CD4-positive, alpha-beta memory T cell (primary cell): ENCODE results near the gene CRABP2. TPM values are rescaled to one million over a fixed set of nuclear protein-coding genes. Genes with fewer than 3 reads are reported as not detected.

ENCODE experiments used
- CTCF ChIA-PET: fragments of 350-600 bp; sonication (Branson Sonifier 250); formaldehyde crosslinking; loops from one replicate; lab custom pipeline; 2021; ENCODE audit warnings: inconsistent platforms; ENCODE audit not compliant: partially characterized antibody; lab: Charles Lee
- POLR2A ChIA-PET: fragments of 350-600 bp; sonication (Branson Sonifier 250); formaldehyde crosslinking; loops from one replicate; lab custom pipeline; 2021; ENCODE audit not compliant: partially characterized antibody; lab: Charles Lee
- DNase-seq, 5 donors: peaks; one replicate each; pipeline versions ENCODE4 v3.0.0 to v3.0.0-alpha.2; 2020 to 2022; ENCODE audit warnings: mixed read lengths in 1 of 5
- H3K27ac ChIP-seq: one replicate; pipeline ENCODE4 v1.7.0; 2013; ENCODE audit warnings: low read depth, low read length
- H3K27me3 ChIP-seq: 2 replicates; pipeline ENCODE4 v1.7.0; 2013; ENCODE audit warnings: mild to moderate bottlenecking, low read length, moderate library complexity; ENCODE audit not compliant: insufficient read depth
- H3K36me3 ChIP-seq: 2 replicates; pipeline ENCODE4 v1.7.0; 2013; ENCODE audit warnings: mild to moderate bottlenecking, low read length, moderate library complexity; ENCODE audit not compliant: insufficient read depth
- H3K4me1 ChIP-seq: 2 replicates; pipeline ENCODE4 v1.7.0; 2013; ENCODE audit warnings: mild to moderate bottlenecking, low read length, moderate library complexity; ENCODE audit not compliant: insufficient read depth
- H3K4me3 ChIP-seq, 2 donors: one replicate each; pipeline ENCODE4 v1.7.0; 2013; ENCODE audit warnings: low read length in 2 of 2, mild to moderate bottlenecking in 1 of 2
- H3K9me3 ChIP-seq, 2 donors: one replicate each; pipeline ENCODE4 v1.7.0; 2013; ENCODE audit warnings: low read length in 2 of 2, control low read depth in 1 of 2; ENCODE audit not compliant: control insufficient read depth in 1 of 2
- H3K27ac Mint-ChIP-seq, 7 donors: one replicate each; pipeline ENCODE4 v1.8.0; 2020 to 2021; ENCODE audit warnings: mixed read lengths in 7 of 7, mild to moderate bottlenecking in 6 of 7, inconsistent platforms in 3 of 7, moderate library complexity in 3 of 7
- H3K27me3 Mint-ChIP-seq, 2 donors: one replicate each; pipeline ENCODE4 v1.8.0; 2020 to 2021; ENCODE audit warnings: mixed read lengths in 2 of 2
- H3K36me3 Mint-ChIP-seq, 2 donors: one replicate each; pipeline ENCODE4 v1.8.0; 2020 to 2021; ENCODE audit warnings: mixed read lengths in 2 of 2, inconsistent platforms in 1 of 2, mild to moderate bottlenecking in 1 of 2
- H3K4me1 Mint-ChIP-seq, 4 donors: one replicate each; pipeline ENCODE4 v1.8.0; 2020 to 2021; ENCODE audit warnings: mixed read lengths in 4 of 4, mild to moderate bottlenecking in 1 of 4
- H3K4me3 Mint-ChIP-seq, 8 donors: one replicate each; pipeline ENCODE4 v1.8.0; 2020 to 2021; ENCODE audit warnings: mixed read lengths in 8 of 8, mild to moderate bottlenecking in 7 of 8, moderate library complexity in 6 of 8, inconsistent platforms in 3 of 8
- H3K9me3 Mint-ChIP-seq, 8 donors: one replicate each; pipeline ENCODE4 v1.8.0; 2020 to 2021; ENCODE audit warnings: mixed read lengths in 8 of 8, mild to moderate bottlenecking in 5 of 8, inconsistent platforms in 3 of 8, moderate library complexity in 1 of 8
- intact Hi-C: fragments of 100-400 bp; cut with micrococcal nuclease; formaldehyde crosslinking; loops from one replicate; pipeline ENCODE4 v1.15.1; 2023
- polyA plus RNA-seq, 2 donors: library from polyadenylated mRNA; unstranded; fragments of 300-500 nt; fragmentation: Illumina TruSeq; gene quantifications; one replicate each; pipeline ENCODE4 v1.2.3, GENCODE V29; 2021
- total RNA-seq, 2 experiments: library from RNA; stranded (reverse); gene quantifications; one replicate each; pipeline ENCODE4 v1.2.3, GENCODE V29; 2021

The CRABP2 gene
- total and polyA plus RNA-seq, 4 experiments from 2014 or later: 0.21 to 0.61 (median 0.55) TPM; not detected in 1

DNA sequence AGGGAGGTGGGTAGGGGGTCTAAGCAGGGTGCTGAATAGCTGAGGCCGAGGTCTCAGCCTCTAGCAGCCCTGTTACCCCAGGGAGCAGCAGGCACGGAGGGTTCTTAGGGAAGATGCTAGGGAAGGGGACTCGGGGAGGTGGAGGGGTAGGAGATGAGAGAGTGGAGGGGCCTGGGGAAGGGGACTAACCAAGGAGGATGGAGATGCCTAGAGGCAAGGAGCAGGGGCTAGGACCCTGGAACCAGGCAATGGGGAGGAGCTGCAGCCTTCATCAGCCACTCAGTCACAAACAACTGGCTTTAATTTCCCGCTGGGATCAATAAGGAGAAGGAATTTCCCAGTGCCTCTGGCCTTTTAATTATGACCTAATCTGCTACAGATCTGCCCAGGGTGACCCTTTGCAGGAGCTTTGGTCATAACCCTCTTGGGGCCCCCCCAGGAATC, 2.9 kb upstream of the CRABP2 start:
- Histone ChIP-seq H3K4me3 (no peak overlapping the region), H3K27ac (no peak overlapping the region), H3K27me3 (peaks cover 6% of the 10 kb centered on the region), H3K9me3 (no peaks in the 10 kb centered on the region), H3K4me1 (peaks cover 32% of the 10 kb centered on the region), H3K36me3 (no peaks in the 10 kb centered on the region)
- ChIA-PET POLR2A (interaction anchor here (0.6 to 4.2 kb wide), 4 partner anchors 13 to 33 kb away, joined by 3 to 35 read pairs (median 13); partner anchors contain the start of genes ISG20L2 and METTL25B), CTCF (interaction anchor here (2.3 to 12.1 kb wide), 3 partner anchors 19 to 81 kb away, joined by 8 to 187 read pairs (median 63); partner anchors contain the start of genes ISG20L2 and METTL25B)
- Mint-ChIP-seq H3K27me3 (peaks cover 4 to 6% of the 10 kb centered on the region in 2 donors), H3K36me3 (peaks cover 0 to 4% of the 10 kb centered on the region in 2 donors), H3K4me1 (peaks cover 8 to 47% (median 24%) of the 10 kb centered on the region in 4 donors), H3K9me3 (no peaks in the 10 kb centered on the region), H3K27ac (peak overlapping the region in 5 of 7 donors; percentile 13 to 72 (median 48)), H3K4me3 (peak overlapping the region in 2 of 8 donors; percentile 12 to 49)
- intact Hi-C loops: loop anchor here (10.0 kb wide), 1 partner anchor 83 kb away; no protein-coding TSS in a partner anchor
- DNase-seq: no peak

DNA sequence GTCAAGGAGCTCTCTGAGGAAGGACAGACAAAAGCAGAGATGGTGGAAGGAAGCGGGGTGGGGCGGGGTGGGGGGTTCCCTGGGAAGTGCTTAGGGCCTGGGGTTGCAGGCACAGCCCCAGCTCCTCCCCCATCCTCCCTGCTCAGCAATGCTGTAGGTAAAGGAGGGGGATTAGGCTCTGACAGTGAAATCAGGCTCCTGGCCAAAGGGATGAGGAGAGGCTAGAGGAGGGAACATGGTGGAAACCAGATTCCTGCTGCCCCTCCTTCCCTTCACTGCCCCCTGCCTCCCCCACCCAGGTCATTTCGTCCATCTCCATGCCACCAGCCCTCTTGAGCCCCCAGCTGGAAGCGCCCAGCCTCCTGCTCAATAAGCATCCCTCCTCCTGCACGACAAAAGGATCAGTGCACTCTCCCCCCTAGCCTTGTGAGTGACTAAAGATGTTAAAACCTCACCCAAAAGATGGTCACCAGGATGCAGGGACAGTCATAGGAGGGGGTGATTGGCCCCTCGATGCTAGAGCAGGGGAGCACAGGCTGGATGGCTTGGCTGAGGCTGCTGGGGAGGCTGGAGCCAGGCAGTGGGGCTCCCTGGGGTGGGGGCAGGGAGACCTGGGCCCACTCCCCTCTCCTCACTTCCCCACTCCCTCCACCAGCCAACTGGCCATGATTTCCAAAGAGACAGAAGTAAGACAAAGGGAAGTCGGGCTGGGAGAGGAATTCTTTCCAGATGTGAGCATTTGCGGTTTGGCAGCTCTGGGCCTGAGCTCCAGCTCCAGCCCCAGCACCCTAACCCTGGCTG, 2.2 kb upstream of the CRABP2 start:
- H3K27me3 Mint-ChIP-seq: peaks cover 6 to 9% of the 10 kb centered on the region in 2 donors
- H3K4me1 Mint-ChIP-seq: peaks cover 8 to 47% (median 24%) of the 10 kb centered on the region in 4 donors
- H3K9me3 Mint-ChIP-seq: no peaks in the 10 kb centered on the region
- peaks cover 6% of the 10 kb centered on the region for H3K27me3 ChIP-seq
- H3K36me3 ChIP-seq: no peaks in the 10 kb centered on the region
- H3K27ac ChIP-seq: no peak overlapping the region
- ChIA-PET CTCF (interaction anchor here (1.4 to 12.1 kb wide), 9 partner anchors 8 to 322 kb away, joined by 3 to 187 read pairs (median 13); partner anchors contain the start of genes ISG20L2, METTL25B and NES), POLR2A (interaction anchor here (0.6 to 4.2 kb wide), 11 partner anchors 8 to 153 kb away, joined by 3 to 35 read pairs (median 7); partner anchors contain the start of genes HDGF, ISG20L2, METTL25B and MRPL24)
- no peaks in the 10 kb centered on the region for H3K9me3 ChIP-seq
- peak overlapping the region in 5 of 7 donors; percentile 81 to 94 (median 83) for H3K27ac Mint-ChIP-seq
- H3K4me3 Mint-ChIP-seq: peak overlapping the region; percentile 76 to 90 (median 89)
- DNase-seq: no peak
- peaks cover 32% of the 10 kb centered on the region for H3K4me1 ChIP-seq
- intact Hi-C loops: loop anchor here (10.0 kb wide), 1 partner anchor 83 kb away; no protein-coding TSS in a partner anchor
- no peak overlapping the region for H3K4me3 ChIP-seq
- peaks cover 0 to 4% of the 10 kb centered on the region in 2 donors for H3K36me3 Mint-ChIP-seq

DNA sequence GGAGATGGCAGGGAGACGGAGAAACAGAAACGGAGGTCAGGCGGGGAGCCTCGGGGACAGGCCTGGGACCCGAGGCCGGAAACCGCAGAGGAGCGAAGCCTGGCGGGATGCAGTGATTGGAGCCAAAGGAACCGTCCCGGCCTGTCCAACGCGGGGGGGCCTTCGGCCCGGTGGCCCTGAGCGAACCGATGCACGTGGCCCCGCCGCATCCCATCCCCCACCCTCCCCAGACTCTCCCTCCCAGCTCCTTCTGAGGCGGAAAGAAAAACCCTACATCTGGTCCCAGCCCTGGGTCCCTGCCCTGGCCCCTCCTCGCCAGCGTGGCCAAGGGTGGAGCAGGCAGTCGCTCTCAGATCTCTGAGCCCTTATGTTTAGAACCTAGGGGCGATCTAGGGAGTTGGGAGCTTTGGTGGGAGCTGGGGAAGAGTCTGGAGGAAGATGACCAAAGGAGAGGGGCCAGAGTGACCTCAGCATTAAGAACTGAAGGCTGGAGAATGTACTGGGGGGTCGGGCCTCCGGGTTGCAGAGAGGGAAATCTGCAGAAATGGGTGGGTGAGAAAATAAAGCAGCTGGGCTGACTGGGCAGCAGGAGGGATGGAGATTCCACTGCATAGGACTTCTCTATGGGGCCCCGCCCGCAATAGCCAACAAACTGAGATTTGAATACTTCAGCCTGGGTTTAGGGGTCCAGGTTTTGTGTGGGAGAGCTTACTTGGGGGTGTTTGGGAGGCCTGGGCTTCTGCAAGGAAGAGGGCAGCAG, 1.5 kb upstream of the CRABP2 start:
- peaks cover 6 to 9% of the 10 kb centered on the region in 2 donors for H3K27me3 Mint-ChIP-seq
- intact Hi-C loops: loop anchor here (1.0 to 10.0 kb wide), 4 partner anchors 18 to 82 kb away; partner anchors contain the start of genes ISG20L2 and METTL25B
- Histone ChIP-seq H3K9me3 (no peaks in the 10 kb centered on the region), H3K4me1 (peaks cover 32% of the 10 kb centered on the region), H3K4me3 (peak overlapping the region; percentile 63 to 65), H3K27ac (peak overlapping the region; percentile 63), H3K36me3 (no peaks in the 10 kb centered on the region), H3K27me3 (peaks cover 6% of the 10 kb centered on the region)
- H3K9me3 Mint-ChIP-seq: no peaks in the 10 kb centered on the region
- H3K27ac Mint-ChIP-seq: peak overlapping the region; percentile 84 to 94 (median 93)
- peaks cover 8 to 47% (median 24%) of the 10 kb centered on the region in 4 donors for H3K4me1 Mint-ChIP-seq
- peak overlapping the region; percentile 88 to 96 (median 89) for H3K4me3 Mint-ChIP-seq
- ChIA-PET CTCF (interaction anchor here (0.8 to 12.1 kb wide), 20 partner anchors 9 to 813 kb away, joined by 3 to 187 read pairs (median 4); partner anchors contain the start of genes ISG20L2, METTL25B, NES and PRCC), POLR2A (interaction anchor here (0.6 to 4.2 kb wide), 18 partner anchors 9 to 226 kb away, joined by 3 to 35 read pairs (median 4); partner anchors contain the start of genes HDGF, ISG20L2, METTL25B and MRPL24)
- peak in 1 of 5 donors; percentile 47 for DNase-seq
- peaks cover 0 to 4% of the 10 kb centered on the region in 2 donors for H3K36me3 Mint-ChIP-seq

GRCh38 chr1:156705918-156706656, 704 bp upstream of the CRABP2 start:
- H3K4me1 ChIP-seq: peaks cover 32% of the 10 kb centered on the region
- peaks cover 6 to 9% of the 10 kb centered on the region in 2 donors for H3K27me3 Mint-ChIP-seq
- CTCF ChIA-PET: interaction anchor here (0.6 to 12.1 kb wide), 25 partner anchors 9 to 813 kb away, joined by 3 to 187 read pairs (median 4); partner anchors contain the start of genes ISG20L2, METTL25B, NES and PRCC
- peaks cover 0 to 4% of the 10 kb centered on the region in 2 donors for H3K36me3 Mint-ChIP-seq
- peak overlapping the region; percentile 63 to 65 for H3K4me3 ChIP-seq
- peaks cover 6% of the 10 kb centered on the region for H3K27me3 ChIP-seq
- H3K9me3 ChIP-seq: no peaks in the 10 kb centered on the region
- H3K36me3 ChIP-seq: no peaks in the 10 kb centered on the region
- peaks cover 8 to 47% (median 24%) of the 10 kb centered on the region in 4 donors for H3K4me1 Mint-ChIP-seq
- DNase-seq: peak; percentile 67 to 72 (median 70)
- peak overlapping the region; percentile 63 for H3K27ac ChIP-seq
- H3K27ac Mint-ChIP-seq: peak overlapping the region; percentile 84 to 94 (median 93)
- peak overlapping the region; percentile 88 to 96 (median 89) for H3K4me3 Mint-ChIP-seq
- intact Hi-C loops: loop anchor here (1.0 to 10.0 kb wide), 4 partner anchors 17 to 81 kb away; partner anchors contain the start of genes ISG20L2 and METTL25B
- no peaks in the 10 kb centered on the region for H3K9me3 Mint-ChIP-seq
- POLR2A ChIA-PET: interaction anchor here (0.6 to 4.2 kb wide), 14 partner anchors 8 to 225 kb away, joined by 3 to 35 read pairs (median 4); partner anchors contain the start of genes HDGF, ISG20L2, METTL25B and MRPL24

- Histone ChIP-seq H3K9me3 (no peaks in the 10 kb centered on the region), H3K27ac (no peak overlapping the region), H3K4me3 (peak overlapping the region; percentile 63 to 65), H3K36me3 (no peaks in the 10 kb centered on the region), H3K27me3 (peaks cover 6% of the 10 kb centered on the region), H3K4me1 (peaks cover 32% of the 10 kb centered on the region)
- H3K36me3 Mint-ChIP-seq: peaks cover 0 to 4% of the 10 kb centered on the region in 2 donors
- intact Hi-C loops: loop anchor here (10.0 kb wide), 1 partner anchor 80 kb away; no protein-coding TSS in a partner anchor
- no peak for DNase-seq
- CTCF ChIA-PET: interaction anchor here (1.9 to 12.1 kb wide), 5 partner anchors 11 to 155 kb away, joined by 7 to 187 read pairs (median 25); partner anchors contain the start of genes ISG20L2 and METTL25B
- POLR2A ChIA-PET: interaction anchor here (0.7 to 4.2 kb wide), 3 partner anchors 8 to 23 kb away, joined by 3 to 35 read pairs (median 3); partner anchors contain the start of genes ISG20L2 and METTL25B
- peaks cover 6 to 12% of the 10 kb centered on the region in 2 donors for H3K27me3 Mint-ChIP-seq
- H3K4me3 Mint-ChIP-seq: peak overlapping the region; percentile 88 to 96 (median 89)
- H3K9me3 Mint-ChIP-seq: no peaks in the 10 kb centered on the region
- peak overlapping the region in 2 of 7 donors; percentile 68 to 84 for H3K27ac Mint-ChIP-seq
- peaks cover 8 to 47% (median 24%) of the 10 kb centered on the region in 4 donors for H3K4me1 Mint-ChIP-seq
These were observed 458 bp downstream of the CRABP2 start for GRCh38 chr1:156704930-156705320.
